ENCODE data around the gene ATRN.

- TF ChIP-seq CTCF (optimal IDR thresholded peaks at IDR 0.05 in 1 of 3, IDR thresholded peaks at IDR 0.05 in 1 of 3, conservative IDR thresholded peaks at IDR 0.05 in 1 of 3; ENCODE audit: extremely low read depth in 1 of 3, insufficient read depth in 2 of 3, low read length in 3 of 3) = no peak
- no peak for TF ChIP-seq EZH2 (IDR thresholded peaks at IDR 0.05; ENCODE audit: low read length)
Measured at GRCh38 chr20:3559637-3560036, 88.8 kb downstream of the ATRN start.

All from keratinocyte (primary cell).